HG02571 (cell line): ENCODE data around the gene GIPC2.
"Not testable (repeated sequence)": the region's sequence is repeated elsewhere in the genome, so short reads cannot be mapped to it uniquely, and the experiment has no call there.

ENCODE experiments used
- ATAC-seq: cut with Tn5 transposase; IDR thresholded peaks from one replicate; pipeline ENCODE4 v1.9.1; 2021; ENCODE audit warnings: mild to moderate bottlenecking, moderate library complexity; ENCODE audit not compliant: unreplicated experiment

GIPC2 gene

DNA sequence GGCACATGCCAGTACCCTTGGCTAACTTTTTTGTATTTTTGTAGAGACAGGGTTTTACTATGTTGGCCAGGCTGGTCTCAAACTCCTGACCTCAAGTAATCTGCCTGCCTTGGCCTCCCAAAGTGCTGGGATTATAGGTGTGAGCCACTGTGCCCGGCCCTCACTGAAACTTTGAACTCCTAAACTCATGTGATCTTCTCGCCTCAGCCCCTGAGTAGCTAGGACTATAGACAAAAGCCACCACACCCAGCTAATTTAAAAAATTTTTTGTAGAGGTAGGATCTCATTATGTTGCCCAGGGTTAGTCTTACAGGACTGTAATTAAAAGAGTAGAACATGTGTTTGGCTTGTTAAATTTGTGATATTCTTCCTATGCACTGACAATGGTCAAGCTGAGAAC, 19.1 kb downstream of the GIPC2 start:
- ATAC-seq = not testable (repeated sequence)

DNA sequence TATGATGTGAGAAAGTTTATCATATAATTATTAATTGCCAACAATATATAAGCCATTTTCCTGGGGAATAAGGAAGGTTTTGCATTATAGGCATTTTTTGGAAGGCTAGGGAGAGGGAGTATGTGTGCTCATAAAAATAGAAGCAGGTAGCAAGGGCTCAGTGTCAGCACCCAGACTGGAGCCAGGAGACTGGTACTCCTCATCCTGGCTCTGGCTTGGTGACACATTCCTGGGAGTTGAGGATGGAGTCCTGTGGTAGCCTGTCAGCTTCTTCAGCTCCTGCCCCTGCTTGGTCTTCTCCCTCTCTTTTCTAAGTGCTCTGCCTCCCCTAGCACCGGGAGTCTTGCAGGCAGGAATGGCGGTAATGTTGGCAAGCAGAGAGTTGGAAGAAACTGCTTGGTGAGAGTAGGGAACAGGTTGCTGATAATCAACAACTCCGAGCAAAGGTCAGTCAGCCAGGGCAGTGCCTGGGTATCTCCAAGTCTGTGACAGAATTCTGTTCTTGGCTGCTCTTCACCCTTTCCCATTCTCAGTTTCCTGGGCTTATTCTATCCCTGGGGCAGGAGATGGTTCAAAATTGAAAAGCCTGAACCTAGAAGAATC, 23.0 kb downstream of the GIPC2 start:
- no peak for ATAC-seq

DNA sequence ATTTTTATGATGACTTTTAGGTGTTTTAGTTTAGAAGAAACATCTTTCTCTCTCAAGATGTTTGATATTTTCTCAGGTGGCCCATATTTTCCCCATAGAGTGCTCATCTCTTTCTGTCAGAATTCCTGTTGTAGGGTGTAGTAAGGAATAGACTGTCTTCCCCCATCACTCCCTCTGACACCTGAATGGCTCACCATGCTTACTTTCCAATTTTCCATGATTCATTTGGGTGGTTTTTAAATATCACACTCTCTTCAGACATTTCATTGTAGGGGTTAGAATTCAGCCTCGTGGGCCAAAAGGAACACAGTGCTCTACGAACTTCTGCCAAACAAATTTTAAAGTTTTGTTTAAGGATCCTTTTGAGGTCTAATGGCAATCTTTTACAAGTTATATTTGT, 24.0 kb downstream of the GIPC2 start:
- no peak for ATAC-seq

DNA sequence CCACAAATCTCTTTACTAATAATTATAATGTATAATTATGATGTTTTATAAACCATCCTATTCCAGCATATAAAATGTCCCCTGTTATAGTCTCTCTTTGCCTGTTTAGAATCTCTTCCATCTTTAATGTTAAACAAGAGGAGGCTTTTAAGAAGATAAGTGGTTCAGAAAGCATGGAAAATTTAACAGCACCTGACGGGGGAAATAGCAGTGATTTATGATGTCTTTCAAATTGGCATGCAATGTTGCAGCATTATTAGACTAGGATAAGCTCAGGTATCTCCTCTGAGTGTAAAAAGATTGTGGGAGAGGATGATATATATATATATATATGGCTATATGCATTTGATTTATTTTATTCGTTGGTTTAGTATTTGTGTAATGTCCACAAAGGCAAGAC, 24.4 kb downstream of the GIPC2 start:
- no peak for ATAC-seq

DNA sequence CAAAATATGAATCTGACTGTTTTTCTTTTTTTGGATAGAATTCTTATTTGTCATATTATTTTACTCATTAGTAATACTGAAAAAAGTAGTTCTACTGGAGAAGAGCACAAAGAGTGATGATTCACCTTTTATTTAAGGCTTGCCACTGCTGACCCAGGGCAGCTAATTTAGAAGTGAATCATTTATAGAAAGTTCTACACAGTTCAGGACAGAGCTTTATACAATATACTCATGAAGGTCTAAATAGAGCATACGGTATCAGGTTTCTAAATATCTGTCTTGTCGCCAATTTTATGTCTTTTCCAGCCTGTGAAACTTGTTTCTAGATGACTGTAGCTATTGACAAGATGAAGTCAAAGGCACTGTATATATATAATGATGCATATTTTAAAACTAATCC, 25.0 kb downstream of the GIPC2 start:
- ATAC-seq = no peak

DNA sequence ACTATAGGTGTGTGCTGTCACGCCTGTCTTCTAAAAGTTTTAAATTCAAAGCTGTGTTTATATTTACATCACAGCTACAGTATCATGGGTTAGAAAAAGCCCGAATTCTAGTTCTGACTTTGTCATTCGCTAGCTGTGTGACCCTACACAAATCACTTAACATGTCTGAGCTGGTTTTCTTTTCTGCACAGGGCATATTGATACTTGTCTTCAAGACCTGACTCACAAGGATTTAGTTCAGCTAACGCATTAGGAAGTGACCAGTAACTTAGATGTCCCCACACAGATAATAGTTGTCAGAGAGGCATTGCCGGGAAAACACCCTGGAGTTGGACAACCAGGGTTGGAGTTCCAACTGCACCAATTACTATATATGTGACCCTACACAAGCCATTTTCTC, 25.9 kb downstream of the GIPC2 start:
- no peak for ATAC-seq

DNA sequence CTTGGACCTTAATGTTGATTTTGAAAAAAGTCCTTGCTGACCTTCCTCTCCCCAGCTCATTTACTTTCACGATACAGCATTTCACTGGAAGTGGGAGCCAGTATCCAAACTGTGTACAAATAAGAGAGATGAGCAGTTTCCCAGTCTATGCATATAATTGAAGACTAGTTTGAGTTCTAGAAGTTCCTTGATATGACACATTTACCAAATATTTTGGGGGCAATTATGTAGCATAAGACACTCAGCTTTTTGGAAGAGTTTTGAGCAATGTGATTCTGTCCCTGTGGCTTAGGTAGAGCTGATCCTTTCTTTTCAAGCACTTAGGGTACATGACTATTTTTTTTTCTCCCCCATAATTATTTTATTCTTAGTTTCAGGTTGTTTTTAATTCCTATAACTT, 26.4 kb downstream of the GIPC2 start:
- no peak for ATAC-seq

DNA sequence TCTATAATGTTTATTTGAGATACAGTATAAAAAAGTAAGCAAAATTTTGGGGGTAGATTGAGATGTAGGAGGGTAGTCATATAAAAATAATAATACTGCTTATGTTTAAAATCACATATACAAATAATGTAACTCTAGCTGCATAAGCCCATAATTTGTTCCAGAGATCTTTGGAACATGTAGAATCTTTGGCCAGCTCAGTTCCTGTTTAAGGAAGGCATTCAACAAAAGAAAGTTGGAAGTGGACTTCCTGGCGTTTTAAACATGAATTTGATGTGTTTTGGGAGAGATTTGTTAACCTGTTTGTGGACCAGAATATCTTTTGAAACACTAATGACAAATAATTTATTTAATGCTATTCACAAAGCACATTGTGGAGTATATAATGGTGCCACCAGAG, 27.7 kb downstream of the GIPC2 start:
- no peak for ATAC-seq

DNA sequence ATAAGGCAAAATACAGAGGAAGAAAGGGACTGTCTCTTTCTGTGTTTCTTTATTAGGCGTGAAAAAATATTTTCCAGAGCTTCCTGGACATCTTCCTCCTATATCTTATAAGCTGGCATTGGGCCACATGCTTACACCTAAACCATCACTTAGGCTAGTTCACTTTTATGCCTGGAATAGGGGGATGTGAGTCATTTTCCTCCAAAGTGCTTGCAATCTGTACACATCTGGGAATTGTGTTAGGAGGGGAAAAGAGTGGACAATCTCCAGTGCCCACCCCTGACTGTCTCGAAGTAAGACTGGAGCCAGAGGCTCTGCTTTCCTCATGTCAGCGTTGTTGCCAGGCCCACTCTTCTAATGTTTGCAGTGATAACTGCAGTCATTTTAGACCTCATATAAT, 29.9 kb downstream of the GIPC2 start:
- no peak for ATAC-seq

DNA sequence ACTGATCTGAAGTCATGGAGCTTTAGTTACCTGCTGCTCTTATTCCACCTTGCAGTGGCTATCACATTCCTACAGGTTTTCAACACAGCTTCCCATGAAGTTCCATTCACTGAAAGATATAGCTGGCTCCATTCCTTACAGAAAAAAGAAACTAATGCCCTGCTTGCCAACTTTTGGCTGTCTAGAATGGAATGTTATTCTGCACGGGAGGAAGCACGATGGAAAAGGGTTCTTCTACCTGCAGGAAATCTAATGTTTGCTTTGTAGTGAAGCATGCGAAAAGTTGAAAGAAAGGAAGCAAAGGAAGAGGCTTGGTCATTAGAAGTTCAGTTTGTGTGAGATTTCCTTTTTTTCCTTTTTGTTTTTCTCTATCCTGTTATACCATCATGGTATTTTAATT, 32.6 kb downstream of the GIPC2 start:
- no peak for ATAC-seq

DNA sequence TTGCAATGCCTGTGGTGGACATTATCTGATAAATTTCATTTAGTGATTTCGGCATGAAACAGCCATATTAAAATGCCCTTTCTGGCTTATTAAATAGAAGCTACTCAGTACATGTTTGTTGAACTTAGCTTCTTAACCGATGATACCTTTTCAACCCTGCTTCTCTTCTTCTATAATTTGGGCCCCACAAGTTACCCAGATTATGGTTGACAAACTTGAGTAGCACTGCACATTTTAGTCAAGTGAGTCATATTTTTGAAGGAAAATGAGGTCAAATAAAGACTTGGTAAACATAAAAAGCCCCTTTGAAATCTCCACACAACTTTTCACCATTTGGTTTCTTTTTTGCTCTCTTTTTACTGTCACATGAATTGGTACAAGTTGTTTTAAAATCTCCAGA, 33.8 kb downstream of the GIPC2 start:
- ATAC-seq = no peak

DNA sequence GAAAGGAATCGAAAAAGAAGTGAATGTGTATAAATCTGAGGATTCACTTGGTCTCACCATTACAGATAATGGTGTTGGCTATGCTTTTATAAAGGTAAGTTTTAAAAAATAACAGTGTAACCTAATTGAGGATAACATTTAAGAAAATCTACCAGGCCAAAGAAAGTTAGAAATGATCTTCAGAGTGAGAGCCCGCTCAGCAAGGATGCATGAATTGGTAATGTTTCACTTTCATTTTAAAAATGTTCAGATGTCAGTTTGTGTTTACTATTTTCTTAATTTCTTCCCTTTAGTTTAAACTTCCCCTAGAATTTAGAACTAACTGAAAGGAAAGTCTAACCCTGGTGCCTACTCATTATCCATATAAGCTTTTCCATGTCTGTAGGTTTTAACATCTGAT, 35.0 kb downstream of the GIPC2 start:
- ATAC-seq = no peak

DNA sequence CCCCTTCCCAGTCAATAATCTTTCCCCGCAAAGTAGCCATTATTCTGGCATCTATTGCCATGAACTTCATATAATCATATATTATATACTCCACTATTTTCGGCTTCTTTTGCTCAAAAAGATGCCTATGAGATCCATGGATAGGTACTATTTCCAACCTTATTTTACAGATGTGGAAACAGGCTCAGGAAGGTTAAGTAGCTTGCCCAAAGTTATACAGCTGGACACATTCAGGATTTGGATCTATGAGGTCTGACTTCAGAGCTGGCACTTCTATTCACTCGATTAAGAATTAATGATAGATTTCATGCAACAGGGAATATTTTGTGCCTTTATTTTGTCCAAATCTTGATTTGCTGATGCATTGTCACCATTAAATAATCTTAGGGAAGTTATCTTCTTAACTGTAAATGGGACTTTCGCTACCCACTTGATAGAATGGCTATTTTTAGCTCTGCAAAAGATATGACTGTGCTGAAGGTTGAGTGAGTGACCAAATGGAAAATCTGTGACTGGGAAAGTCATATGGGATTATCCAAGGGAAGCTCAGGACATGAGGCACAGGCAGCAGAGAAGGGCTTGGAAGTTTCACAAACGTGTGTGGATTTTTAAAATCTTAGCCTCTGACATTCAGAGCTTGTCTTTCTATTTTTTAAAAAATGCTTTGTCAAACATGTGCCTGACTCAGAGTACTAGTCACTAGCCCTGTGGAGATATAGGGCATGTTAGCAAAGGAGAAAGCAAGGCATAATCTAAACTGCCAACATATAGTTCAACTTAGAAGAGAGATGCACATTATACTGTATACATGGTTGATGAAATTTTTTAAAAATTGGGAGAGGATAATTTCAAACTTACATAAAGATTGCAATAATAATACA, 36.5 kb downstream of the GIPC2 start:
- no peak for ATAC-seq

DNA sequence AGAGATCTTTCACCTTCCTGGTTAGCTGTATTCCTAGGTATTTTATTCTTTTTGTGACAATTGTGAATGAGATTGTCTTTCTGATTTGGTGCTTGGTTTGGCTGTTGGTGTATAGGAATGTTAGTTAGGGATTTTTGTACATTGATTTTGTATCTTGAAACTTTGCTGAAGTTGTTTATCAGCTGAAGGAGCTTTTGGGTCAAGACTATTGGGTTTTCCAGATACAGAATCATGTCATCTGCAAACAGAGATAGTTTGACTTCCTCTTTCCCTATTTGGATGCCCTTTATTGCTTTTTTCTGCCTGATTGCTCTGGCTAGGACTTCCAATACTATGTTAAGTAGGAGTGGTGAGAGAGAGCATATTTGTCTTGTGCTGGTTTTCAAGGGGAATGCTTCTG, 38.9 kb downstream of the GIPC2 start:
- not testable (repeated sequence) for ATAC-seq

DNA sequence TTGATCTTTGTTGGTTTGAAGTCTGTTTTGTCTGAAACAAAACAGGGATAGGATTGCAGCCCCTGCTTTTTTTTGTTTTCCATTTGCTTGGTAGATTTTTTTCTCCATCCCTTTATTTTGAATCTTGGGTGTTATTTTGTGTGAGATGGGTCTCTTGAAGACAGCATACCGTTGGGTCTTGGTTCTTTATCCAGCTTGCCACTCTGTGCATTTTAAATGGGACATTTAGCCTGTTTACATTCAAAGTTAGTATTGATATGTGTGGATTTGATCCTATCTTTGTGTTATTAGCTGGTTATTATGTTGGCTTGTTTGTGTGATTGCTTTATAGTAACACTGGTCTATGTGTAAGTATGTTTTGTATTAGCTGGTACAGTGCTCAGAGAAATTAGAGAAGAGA, 40.9 kb downstream of the GIPC2 start:
- ATAC-seq = no peak

DNA sequence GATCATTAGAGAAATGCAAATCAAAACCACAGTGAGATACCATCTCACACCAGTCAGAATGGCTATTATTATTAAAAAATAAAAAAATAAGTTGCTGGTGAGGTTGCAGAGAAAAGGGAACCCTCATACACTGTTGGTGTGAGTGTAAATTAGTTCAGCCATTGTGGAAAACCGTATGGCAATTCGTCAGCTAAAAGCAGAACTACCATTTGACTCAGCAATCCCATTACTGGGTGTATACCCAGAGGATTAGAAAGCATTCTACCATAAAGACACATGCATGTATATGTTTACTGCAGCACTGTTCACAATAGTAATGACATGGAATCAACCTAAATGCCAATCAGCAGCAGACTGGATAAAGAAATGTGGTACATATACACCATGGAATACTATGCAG, 42.2 kb downstream of the GIPC2 start:
- no peak for ATAC-seq

DNA sequence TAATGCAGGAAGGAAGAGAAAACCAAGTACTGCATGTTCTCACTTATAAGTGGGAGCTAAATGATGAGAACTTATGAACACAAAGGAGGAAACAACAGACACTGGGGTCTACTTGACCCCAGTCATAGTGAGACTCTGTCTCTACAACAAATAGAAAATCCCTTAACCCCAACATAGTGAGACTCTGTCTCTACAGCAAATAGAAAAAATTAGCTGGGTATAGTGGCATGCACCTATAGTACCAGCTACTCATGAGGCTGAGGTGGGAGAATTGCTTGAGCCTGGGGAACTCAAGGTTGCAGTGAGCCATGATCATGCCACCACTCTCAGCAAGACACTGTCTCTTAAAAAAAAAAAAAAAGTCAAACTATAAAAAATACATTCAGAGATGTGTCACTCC, 42.7 kb downstream of the GIPC2 start:
- no peak for ATAC-seq

DNA sequence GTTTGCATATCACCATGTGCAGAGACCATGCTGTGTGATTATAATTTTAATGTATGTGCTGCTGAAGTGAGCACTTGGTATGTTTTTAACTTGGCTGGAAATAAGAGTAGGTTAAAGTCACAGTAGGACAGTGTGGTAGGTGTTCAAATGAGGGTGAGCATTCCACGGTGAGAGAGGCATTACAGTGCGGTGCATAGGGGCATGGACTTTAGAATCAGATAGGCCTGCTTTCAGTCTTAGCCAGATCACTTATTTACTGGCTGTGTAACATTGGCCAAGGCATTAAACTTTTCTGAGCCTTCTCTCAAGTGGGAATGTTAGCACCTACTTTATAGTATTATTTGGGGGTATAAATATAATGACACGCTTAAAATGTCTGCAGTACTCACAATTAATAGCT, 43.2 kb downstream of the GIPC2 start:
- no peak for ATAC-seq

DNA sequence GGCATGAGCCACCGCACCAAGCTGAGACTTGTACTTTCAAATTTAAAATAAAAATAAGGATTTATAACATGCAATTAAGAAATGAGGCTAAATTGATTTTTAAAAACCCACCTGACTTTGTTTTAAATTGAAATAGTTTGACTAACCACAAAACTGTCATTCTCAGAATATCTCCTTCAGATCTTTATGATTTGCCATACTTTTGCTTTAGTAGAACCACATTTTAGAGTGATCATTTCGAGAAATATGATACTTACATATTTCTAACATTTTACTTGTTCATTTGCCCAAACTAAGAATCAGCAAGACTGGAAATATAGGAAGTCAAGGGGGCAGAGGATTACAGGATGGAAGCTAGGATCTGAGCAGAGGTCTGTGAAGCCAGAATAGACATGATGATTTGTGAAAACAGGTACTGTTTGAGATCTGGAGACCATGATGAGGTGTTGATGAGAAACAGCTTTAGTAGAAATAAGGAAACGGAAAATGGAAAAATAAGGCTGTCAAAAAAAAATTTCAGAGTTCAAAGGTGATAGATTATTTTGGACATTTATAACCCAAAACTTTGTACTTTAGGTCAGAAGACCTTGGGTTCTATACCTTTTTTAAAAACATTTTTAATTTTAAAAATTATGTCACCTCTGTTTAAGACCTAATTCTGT, 44.8 kb downstream of the GIPC2 start:
- no peak for ATAC-seq

DNA sequence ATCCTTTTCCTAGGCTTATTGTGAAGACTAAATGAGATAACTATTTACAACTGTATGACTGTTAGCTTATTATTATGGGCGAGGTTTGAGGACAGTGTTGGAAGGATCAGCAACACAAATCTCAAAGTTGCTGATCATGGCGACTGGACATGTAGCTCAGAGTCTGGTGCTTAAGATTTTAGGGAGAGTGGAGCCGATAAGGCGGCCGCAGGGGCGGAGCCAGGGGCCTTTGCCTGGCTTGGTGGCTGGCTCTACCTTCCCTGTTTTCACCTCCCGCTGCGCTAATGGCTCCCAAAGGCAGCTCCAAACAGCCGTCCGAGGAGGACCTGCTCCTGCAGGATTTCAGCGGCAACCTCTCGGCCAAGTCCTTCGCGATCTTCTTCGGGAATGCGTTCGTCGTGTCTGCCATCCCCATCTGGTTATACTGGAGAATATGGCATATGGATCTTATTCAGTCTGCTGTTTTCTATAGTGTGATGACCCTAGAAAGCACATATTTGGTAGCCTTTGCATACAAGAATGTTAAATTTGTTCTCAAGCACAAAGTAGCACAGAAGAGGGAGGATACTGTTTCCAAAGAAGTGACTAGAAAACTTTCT, 45.5 kb downstream of the GIPC2 start:
- ATAC-seq = no peak

DNA sequence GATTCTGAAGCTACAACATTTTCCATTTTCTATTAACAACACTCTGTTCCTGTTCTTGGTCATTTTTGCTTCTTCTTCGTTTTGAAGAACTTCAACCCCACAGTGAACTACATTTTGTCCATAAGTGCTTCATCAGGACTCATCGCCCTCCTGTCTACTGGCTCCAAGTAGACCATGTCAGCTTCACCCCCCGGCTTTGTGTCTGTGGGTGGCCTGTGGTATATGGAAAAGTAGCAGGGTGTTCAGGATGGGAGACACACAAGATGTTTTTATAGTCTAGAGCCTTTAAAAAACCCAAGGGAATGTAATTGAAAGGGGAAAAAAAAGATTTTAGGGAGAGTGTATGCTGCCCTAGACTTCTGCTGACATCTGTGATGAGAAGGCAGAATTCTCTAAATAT, 46.1 kb downstream of the GIPC2 start:
- ATAC-seq = no peak

DNA sequence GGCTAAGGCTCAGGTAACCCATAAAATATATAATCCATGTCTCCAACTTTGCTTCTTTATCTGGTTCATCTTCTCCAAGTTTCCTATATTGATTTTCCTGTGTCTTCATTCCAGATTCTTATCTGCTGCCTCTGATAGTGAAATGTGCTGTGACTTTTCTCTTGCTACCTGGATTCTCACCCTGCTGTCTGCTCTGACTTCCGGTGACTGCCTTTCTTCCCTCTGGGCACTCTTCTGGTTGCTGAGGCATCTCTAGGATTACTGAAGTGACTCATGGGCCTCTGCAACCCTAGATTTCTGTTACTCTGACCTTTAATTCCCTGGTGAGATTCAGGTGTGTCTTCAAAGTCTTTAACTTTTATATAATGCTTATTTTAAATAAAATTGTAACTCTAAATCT, 46.9 kb downstream of the GIPC2 start:
- no peak for ATAC-seq
